GM21619 (cell line): ENCODE data around the gene DEPDC5.

Experiments
- ATAC-seq: cut with Tn5 transposase; IDR thresholded peaks from one replicate; pipeline ENCODE4 v1.9.1; 2021; ENCODE audit not compliant: unreplicated experiment

The DEPDC5 gene

DNA sequence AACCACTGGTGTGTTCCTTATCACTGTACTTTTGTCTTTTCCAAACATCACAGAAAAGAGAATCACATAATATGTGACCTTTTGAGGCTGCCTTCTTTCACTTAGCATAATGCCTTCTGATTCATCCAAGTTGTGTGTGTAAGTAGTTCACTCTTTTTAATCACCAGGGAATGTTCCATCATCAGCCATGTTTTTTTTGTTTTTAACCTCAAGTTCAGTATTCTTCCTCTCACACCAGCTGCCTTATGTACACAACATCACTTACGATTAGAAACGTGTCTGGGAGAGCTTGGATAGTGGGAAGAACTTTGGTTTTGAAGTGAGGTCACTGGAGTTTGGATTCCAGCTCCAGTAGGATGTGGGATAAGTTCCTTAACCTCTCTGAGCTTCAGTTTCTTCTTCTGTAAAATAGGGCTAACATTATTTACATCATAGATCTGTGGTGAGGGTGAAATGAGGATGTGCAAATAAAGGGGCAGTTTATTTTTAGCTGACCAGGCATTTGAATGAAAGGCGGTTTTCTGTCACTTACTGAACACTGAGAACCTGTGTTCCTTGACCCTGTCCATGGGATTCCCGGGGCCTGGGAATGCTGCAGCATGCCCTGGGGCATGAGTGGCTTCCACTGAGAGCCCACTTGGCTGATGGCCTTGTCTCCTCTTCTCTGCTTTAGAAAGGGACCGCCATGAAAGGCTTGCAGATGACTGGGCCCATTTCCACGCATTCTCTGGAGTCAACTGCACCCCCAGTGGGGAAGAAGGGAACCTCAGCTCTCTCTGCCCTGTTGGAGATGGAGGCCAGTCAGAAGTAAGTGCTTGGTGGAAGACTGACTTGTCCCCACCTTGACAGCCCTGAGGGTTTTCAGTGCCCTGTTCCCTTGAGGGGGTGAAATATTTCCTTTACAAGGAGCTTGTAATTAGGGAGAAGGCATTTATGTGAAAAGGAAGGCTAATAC lies 92.6 kb downstream of the DEPDC5 start:
- ATAC-seq, result no peak

DNA sequence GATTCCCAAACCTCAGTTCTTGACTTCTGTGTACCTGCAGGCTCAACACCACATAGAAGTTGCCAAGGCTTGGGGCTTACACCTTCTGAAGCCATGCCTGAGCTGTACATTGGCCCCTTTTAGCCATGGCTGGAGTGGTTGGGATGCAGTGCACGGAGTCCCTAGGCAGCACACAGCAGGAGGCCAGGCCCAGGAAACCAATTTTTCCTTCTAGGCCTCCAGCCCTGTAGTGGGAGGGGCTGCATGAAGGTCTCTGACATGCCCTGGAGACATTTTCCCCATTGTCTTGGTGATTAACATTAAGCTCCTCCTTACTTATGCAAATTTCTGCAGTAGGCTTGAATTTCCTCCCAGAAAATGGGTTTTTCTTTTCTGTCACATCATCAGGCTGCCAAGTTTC lies 94.6 kb downstream of the DEPDC5 start:
- ATAC-seq, result no peak

DNA sequence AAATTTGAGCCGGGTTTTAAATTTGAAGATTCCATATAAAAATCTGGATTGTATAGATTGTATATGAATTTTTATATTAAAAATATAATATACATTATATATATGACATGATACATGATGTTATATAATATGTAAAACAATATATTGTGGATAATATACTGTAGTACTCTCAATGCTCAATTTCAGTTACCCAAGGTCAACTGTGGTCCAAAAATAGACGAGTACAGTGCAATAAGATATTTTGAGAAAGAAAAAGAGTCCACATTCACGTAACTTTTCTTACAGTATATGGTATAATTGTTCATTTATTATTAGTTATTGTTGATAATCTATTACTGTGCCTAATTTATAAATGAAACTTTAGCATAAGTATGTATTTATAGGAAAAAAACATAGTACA lies 96.3 kb downstream of the DEPDC5 start:
- ATAC-seq, result no peak

DNA sequence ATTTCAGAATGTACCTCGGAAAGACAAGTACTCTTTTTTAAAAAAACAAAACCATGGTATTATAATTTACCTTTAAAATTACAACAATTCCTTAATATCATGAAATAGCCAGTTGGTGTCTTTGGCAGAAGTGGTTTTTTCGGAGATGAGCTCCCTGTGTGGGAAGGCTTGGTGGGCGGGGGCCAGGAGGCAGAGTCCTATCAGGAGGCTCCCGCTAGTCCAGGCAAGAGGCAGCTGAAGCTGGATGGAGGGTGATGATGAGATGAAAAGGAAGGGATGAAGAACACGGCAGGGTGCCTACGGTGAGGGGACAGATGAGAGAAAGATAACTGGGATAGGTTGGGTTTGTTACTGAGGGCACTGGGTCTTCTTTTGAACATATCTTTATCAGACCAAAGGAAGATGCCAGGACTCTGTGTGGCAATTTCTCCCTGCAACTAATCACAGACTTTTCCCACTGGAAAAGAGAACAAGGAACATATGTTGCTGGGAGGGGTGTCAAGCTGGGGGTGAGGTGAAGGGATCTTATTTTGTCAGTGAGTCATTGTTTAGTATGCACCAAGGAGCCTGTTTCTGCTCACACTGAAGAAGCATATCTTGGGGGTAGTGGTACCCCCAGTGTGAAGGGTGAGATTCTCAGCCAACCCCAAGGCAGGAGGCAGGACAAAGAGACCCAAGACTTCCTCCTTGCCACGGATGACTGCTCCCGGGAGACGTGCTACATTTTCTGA lies 99.0 kb downstream of the DEPDC5 start:
- ATAC-seq, result no peak

DNA sequence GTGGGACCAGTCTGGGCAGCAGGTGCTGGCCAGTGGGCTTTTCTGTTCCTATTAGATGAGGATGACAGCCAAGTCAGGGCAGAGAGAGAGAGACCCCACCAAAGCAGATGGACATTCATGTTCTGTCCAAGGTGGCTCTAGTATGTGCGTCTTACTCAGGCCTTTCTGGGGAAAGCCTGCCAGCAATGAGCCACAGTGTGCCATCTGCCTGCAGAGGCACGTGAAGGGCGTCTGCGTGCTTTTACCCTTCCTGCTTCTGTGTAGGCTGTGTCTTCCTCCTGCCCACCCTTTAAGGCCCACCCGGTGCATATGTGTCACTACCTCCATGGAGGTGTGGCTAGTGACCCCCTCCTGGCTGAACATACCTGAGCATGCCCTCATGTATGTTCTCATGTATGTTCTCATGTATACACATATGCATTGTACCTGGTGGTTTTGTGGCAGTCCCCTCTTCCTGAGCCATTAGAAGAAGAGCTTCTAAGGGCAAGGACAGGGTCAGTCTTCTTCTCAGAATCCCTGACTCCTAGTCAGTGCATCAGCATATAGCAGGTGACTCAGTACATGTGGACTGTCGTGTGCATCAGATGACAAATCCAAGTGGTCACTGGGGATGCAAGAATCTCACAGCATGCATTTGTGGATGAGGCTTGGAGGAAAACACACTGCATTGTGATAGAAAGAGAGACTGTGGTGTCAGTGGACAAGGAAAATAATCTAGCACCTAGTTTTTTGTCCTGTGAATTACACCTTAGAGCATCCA lies 100.1 kb downstream of the DEPDC5 start:
- no peak for ATAC-seq

DNA sequence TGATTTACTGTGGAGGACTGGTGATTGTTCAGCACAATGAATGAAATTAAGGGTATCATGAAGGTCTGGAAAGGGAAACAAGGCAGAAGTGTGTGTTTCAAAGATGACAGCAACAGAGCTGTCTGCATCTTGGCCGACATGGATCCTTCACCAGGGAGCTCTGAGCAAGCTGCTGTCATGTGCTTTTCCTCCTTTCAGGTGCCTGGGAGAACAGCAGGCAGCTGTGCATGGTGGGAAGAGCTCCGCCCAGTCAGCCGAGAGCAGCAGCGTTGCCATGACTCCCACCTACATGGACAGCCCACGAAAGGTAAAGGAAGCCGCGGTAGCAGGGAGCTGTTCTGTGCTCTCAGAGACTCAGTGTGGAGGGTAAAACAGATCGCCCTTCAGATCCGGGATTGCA lies 103.4 kb downstream of the DEPDC5 start:
- no peak for ATAC-seq

DNA sequence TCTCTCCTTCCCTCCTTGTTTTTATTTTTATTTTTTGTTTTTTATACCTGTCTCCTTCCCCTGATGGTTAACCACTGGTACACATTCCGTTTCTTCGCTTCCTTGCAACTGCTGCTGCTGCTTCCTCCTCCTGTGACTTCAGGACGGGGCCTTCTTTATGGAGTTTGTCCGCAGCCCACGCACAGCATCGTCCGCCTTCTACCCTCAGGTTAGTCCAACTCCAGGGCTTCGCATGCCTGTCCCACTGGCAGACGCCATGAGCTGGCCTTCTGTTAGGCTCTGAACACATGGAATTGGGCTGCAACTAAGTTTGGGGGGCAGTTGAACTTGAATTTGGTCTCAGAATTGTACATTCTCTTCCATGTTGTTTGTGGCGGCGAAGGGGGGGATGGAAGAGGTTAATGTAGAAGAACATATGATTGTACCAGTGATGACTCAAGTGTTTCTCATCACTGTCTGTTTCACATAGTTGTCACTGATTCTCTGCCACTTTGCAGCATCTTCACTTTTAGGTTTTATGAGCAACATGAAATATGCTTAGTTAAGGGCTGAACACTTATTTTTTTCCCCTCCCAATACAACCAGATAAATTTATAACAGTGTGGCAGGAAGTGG lies 107.5 kb downstream of the DEPDC5 start:
- no peak for ATAC-seq

DNA sequence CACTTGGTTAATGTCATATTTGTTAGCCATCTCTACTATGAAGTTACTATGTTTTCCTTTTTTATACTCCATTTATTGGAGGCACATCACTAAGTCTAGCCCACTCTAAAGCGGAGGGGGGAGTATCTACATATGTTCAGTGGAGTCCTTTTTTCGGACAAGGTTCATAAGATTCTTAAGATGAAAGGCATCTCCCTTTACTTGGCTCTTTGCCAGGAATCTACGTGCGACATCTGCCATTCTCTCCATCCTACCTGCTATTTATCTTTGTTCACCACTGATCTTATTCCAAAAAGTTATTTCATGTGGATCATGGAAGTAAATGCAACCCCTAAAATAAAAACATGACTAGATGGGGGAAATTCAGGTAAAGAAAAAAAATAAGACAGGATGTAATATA lies 113.1 kb downstream of the DEPDC5 start:
- ATAC-seq, result no peak

DNA sequence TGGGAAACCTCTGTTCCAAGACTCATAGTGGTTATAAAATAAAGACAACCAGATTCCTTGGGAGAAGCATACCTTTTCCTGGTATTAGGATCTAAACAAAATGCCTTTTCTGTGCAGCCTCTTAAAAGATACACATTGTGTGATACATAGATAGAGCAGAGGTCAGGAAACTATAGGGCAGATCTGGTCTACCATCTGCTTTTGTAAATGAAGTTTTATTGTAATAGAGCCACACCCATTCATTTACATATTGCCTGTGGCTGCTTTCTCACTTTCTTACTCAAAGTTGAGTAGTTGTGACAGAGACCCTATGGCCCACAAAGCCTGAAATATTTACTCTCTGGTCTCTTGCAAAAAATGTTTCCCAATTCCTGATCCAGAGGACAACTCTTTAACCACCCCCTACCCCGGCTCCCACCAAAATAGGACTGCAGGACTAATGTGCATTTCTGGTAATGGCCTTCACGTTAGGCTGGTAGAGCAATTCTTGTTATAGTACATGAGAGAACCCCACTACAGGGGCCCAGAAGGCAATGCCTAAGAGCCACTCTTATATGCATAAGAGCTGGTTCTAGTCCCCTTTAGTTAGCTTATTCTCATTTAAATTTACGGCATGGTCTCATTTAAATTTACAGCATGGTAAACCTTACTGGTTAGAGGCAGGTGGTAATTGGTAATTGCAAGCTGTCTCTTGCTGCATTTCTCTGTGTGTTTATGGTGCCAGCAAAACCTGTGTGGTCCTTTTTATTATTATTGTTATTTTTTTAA lies 113.8 kb downstream of the DEPDC5 start:
- no peak for ATAC-seq

DNA sequence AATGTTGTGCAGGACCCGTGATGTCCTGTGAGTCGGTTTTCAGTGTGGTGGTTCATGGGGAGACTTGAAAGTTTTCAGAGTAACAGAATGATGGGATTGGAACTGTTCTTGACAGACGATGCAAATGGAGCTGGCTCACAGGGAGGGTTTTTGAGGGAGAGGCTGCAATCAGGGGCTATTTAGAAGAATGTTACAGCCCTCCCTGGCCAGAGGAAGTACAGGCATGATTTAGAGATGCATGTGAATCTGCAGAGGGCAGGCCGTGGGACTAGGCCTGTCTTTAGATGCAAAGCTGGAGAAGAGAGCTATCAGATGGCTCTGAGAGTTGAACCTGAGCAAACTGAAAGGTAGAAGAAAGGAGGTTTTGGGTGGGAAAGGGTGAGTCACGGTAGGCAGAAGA lies 115.9 kb downstream of the DEPDC5 start:
- no peak for ATAC-seq

DNA sequence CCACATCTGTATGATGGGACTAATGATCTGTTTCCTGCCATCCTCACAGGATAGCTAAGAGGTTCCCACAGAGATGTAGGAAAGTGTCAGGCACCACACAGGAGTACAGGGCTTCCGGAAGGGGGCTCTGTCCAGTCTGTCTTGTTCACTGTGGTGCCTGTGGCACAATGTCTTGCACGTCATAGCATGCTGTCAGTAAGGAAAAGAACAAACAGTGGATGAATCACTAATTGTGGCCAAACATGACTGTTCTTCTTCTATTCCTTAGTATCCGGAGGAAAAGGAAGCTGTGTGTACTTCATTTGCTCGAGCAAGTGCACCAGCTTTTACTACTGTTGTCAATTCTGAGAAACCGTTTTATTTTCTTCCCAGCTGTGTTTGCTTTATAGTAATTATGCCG lies 117.1 kb downstream of the DEPDC5 start:
- ATAC-seq, result no peak

DNA sequence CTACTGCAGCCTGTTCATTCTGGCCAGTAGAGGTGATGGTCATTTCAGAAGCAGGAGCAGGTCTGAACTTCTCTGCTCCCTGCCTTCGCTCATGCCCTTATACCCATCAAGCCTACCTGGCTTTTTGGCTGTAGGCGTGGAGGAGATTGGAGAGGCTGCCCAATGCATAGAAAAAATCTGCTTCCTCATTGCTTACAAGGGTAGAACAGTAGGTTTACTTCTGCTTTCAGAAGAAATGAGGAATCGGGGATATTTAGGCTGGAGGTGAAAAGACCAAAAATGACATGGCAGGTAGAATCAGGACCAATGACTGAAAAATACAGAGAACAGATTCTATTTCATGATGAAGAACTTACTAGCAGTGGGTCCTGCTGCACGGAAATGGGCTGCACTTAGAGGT lies 117.7 kb downstream of the DEPDC5 start:
- no peak for ATAC-seq

DNA sequence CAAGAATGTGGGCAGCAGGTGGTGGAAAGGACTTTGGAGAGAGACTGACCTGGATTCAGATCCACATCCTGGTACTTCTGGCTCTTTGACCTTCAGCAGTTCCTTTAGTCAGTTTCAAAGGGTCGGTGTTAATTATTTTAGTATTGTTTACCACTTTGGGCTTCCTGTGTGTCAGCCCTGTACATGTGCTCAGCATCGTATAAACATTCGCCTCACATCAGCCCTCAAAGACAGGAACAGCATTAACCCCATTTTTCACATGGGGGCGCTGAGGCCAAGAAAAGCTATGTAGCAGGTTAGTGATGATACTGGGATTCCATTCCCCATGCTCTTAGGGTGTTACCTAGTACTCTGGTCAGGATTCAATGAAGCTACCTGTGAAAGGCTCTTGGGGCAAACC lies 118.4 kb downstream of the DEPDC5 start:
- ATAC-seq, result no peak

DNA sequence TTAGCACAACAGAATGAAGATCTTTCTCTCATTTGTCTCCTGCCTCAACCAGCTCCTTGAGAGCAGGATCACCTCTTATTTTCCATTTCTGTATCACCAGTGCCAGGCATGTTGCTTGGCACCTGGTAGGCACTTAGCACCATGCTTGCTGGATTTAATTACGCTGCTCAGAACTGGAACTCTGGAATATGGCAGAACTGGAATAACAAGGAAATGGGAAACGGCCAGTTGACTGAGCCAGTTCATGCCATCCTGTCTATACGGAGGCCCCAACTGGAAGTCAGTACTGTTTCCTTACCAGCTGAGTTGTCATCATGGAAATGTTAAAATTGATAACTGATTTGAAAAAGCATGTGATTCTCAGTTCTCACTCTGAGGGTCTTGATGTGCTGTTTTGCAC lies 121.0 kb downstream of the DEPDC5 start:
- ATAC-seq, result no peak

DNA sequence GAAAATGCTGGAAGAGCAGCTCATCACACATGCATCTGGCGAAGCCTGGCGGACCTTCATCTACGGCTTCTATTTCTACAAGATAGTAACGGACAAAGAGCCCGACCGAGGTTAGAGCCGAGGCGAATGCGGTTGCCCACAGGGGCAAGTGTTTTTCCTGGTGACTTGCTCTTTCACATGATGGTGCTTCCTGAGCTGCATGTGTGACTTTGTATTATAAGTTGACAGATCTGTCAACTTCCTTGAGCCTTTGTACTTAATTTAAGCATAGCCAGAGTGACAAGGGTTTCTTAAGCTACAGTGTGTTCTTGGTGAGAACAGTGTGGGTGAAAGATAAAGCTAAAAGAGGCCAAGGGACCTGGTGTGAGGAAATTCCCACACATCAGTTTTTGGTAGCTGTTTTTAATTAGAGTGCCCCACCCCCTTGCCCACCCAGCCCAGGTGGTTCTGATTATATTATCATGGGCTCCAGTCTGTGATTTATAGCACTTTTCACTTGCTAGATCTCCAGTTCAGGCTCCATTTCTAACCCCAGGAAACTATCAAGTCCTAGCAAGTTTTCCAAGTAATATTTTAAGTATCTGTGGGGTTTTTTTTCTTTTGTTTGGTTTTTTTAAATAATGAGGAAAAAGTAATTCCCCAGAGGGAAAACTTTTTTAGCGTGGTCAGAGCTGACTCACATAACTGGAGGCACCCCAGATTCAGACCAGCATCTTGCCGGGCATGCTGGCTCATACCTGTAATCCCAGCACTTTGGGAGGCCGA lies 122.5 kb downstream of the DEPDC5 start:
- no peak for ATAC-seq

DNA sequence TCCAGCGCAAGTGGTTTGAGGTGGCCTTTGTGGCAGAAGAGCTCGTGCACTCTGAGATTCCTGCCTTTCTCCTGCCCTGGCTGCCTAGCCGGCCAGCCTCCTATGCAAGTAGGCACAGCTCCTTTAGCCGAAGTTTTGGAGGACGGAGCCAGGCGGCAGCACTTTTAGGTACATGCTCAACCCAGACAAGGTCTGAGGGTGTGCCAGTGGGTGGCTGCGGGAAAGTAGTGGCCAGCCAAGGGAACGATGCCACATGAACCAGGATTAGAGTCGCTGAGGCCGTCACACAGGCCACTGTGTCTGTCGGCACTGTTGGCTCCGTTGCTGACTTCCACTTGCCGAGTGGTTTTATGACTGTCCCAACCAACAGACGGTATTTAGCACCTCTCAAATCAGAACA lies 125.8 kb downstream of the DEPDC5 start:
- no peak for ATAC-seq

DNA sequence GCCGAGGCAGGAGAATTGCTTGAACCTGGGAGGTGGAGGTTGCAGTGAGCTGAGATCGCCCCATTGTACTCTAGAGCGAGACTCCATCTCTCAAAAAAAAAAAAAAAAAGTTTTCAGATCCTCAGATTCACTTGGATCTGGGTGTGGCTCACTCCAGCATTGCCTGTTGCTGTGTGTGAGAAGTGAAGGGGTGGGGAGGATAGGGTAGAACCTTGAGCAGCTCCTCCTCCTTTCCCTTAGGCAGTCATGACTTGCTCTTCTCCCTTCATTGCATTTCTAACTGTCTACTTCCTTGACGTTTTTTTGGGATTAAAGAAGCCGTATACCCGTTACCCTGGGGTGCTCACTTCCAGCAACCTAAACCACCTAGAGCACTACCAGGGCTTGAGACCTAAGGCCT lies 127.4 kb downstream of the DEPDC5 start:
- no peak for ATAC-seq

DNA sequence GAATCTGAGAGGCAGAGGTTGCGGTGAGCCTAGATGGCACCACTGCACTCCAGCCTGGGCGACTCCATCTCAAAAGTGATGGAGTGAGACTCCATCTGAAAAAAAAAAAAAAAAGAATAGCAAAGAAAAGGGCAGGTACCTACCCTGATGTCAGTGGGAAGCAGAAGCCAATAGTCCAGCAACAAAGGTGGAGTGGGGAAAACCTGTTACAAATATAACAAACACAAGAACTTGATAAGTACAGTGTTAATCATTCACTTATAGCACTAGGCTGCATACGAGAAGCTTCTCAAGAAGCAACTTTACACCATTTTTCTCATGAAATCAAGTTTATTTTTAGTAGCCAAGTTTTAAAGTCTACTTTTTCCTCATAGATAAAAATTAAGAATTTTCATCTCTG lies 128.0 kb downstream of the DEPDC5 start:
- ATAC-seq, result no peak

DNA sequence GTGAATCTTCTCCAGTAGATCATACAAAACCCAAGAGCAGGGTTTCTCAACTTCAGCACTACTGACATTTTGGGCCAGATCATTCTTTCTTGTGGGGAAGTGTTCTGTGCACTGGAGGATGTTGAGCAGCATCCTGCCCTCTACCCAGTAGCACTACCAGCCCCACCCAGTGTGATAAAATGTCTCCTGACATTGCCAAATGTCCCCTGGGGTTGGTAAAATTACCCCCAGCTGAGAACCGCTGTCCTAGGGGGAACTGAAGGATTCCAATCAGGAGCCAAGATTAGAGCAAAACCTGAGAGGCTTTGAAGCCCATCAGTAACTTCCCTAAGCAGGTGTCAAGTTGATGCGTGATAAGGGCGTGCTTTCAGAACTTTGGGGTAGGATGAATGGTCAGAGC lies 129.2 kb downstream of the DEPDC5 start:
- ATAC-seq, result no peak

DNA sequence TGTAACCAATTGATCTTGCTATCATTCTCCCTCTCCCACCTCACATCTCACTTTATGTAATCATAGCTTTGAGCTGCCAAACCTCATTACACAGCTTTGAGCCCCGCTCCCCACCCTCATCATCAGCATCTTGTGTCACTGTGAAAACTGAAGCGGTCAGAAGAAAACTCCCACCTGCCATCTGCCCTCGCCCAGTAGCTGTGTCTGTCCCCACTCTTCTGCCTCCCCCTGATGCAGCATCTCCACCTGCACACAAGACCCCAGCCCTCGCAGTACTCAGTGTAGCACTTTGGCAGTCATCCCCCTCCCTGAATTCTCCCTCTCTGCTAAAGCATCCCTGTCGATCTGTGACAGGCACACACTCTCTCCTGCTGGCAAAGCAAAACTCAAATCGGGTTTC lies 130.2 kb downstream of the DEPDC5 start:
- no peak for ATAC-seq
